HEK293 (cell line): ENCODE data around the gene CTDSP2.

Experiments
- CTCF ChIA-PET: fragments of 350-600 bp; formaldehyde crosslinking; extraction: SDS; loops from one replicate; lab custom pipeline; 2021; ENCODE audit warnings: antibody characterized with exemption; lab: Yijun Ruan, JAX
- POLR2A ChIA-PET: fragments of 300-600 bp; formaldehyde crosslinking; extraction: SDS; loops from one replicate; lab custom pipeline; 2020; ENCODE audit warnings: antibody characterized with exemption, inconsistent platforms; lab: Yijun Ruan, JAX
- H3K27ac ChIP-seq: fragments of 200-500 bp; sonication (Bioruptor generic); 2 replicates; pipeline ENCODE4 v1.5.1; 2014; ENCODE audit warnings: low read depth, low read length, control low read depth, inconsistent platforms; ENCODE audit errors: extremely low read depth
- H3K36me3 ChIP-seq, 2 experiments: fragments of 200-500 bp in 1 of 2; sonication (Bioruptor generic) in 1 of 2; 1 replicate in 1 of 2; 2 replicates in 1 of 2; pipeline ENCODE4 v1.5.1; 2014 to 2017; ENCODE audit warnings: inconsistent platforms in 2 of 2, low read length in 2 of 2; ENCODE audit not compliant: control insufficient read depth in 2 of 2, insufficient read depth in 1 of 2
- H3K4me1 ChIP-seq: fragments of 200-500 bp; sonication (Bioruptor generic); 2 replicates; pipeline ENCODE4 v1.5.1; 2014; ENCODE audit warnings: mild to moderate bottlenecking, low read length, inconsistent platforms; ENCODE audit not compliant: control insufficient read depth, insufficient read depth
- H3K4me3 ChIP-seq: 2 replicates; pipeline ENCODE4 v1.5.1; 2011; ENCODE audit warnings: low read depth, mild to moderate bottlenecking, control low read depth, low read length, moderate library complexity
- H3K9me3 ChIP-seq: fragments of 200-500 bp; sonication (Bioruptor generic); 2 replicates; pipeline ENCODE4 v1.5.1; 2014; ENCODE audit warnings: low read depth, low read length, inconsistent platforms; ENCODE audit not compliant: control insufficient read depth, insufficient read depth
- EGR2 ChIP-seq: fragments of 450-650 bp; formaldehyde crosslinking; IDR thresholded peaks from 2 replicates; pipeline ENCODE4 v1.5.1; 2016; ENCODE audit warnings: low read depth, missing biosample characterization, missing genetic modification characterization
- GLIS2 ChIP-seq: fragments of 450-650 bp; formaldehyde crosslinking; IDR thresholded peaks from 2 replicates; pipeline ENCODE4 v1.5.1; 2016; ENCODE audit warnings: missing biosample characterization, missing genetic modification characterization
- KLF1 ChIP-seq: fragments of 450-650 bp; formaldehyde crosslinking; IDR thresholded peaks from 2 replicates; pipeline ENCODE4 v1.5.1; 2016; ENCODE audit warnings: missing biosample characterization, missing genetic modification characterization
- OSR2 ChIP-seq: fragments of 450-650 bp; formaldehyde crosslinking; IDR thresholded peaks from 2 replicates; pipeline ENCODE4 v1.5.1; 2016; ENCODE audit warnings: missing biosample characterization, missing genetic modification characterization
- SP7 ChIP-seq: fragments of 450-650 bp; formaldehyde crosslinking; IDR thresholded peaks from 2 replicates; pipeline ENCODE4 v1.5.1; 2016; ENCODE audit warnings: missing biosample characterization, missing genetic modification characterization
- WT1 ChIP-seq: fragments of 450-650 bp; formaldehyde crosslinking; IDR thresholded peaks from 2 replicates; pipeline ENCODE4 v1.5.1; 2016; ENCODE audit warnings: missing biosample characterization, missing genetic modification characterization
- ZBTB20 ChIP-seq: fragments of 450-650 bp; formaldehyde crosslinking; IDR thresholded peaks from 2 replicates; pipeline ENCODE4 v1.5.1; 2016; ENCODE audit warnings: missing biosample characterization, missing genetic modification characterization
- ZBTB8A ChIP-seq: fragments of 450-650 bp; formaldehyde crosslinking; IDR thresholded peaks from 2 replicates; pipeline ENCODE4 v1.5.1; 2016; ENCODE audit warnings: missing biosample characterization, missing genetic modification characterization
- ZFHX2 ChIP-seq: fragments of 450-650 bp; formaldehyde crosslinking; conservative IDR thresholded peaks from 2 replicates; pipeline ENCODE4 v1.5.1; 2016; ENCODE audit warnings: missing biosample characterization, missing genetic modification characterization
- ZNF10 ChIP-seq: fragments of 450-650 bp; formaldehyde crosslinking; IDR thresholded peaks from 2 replicates; pipeline ENCODE4 v1.5.1; 2017; ENCODE audit warnings: missing biosample characterization, missing genetic modification characterization
- ZNF132 ChIP-seq: fragments of 450-650 bp; formaldehyde crosslinking; IDR thresholded peaks from 2 replicates; pipeline ENCODE4 v1.5.1; 2017; ENCODE audit warnings: missing biosample characterization, missing genetic modification characterization, borderline replicate concordance
- ZNF311 ChIP-seq: fragments of 450-650 bp; formaldehyde crosslinking; IDR thresholded peaks from 2 replicates; pipeline ENCODE4 v1.5.1; 2017; ENCODE audit warnings: missing biosample characterization, missing genetic modification characterization, borderline replicate concordance
- ZNF335 ChIP-seq: fragments of 450-650 bp; formaldehyde crosslinking; conservative IDR thresholded peaks from 2 replicates; pipeline ENCODE4 v1.5.1; 2016; ENCODE audit warnings: missing biosample characterization, missing genetic modification characterization
- ZNF837 ChIP-seq: fragments of 450-650 bp; formaldehyde crosslinking; IDR thresholded peaks from 2 replicates; pipeline ENCODE4 v1.5.1; 2016; ENCODE audit warnings: missing biosample characterization, missing genetic modification characterization
- TF ChIP-seq, protein P1 (sequence below): fragments of 450-650 bp; formaldehyde crosslinking; IDR thresholded peaks from 2 replicates; pipeline ENCODE4 v1.5.1; 2016; ENCODE audit warnings: missing biosample characterization, missing genetic modification characterization
- TF ChIP-seq, protein P2 (sequence below): fragments of 450-650 bp; IDR thresholded peaks from 2 replicates; pipeline ENCODE4 v1.5.1; 2018; ENCODE audit warnings: missing biosample characterization, mild to moderate bottlenecking, missing genetic modification characterization
- TF ChIP-seq, protein P3 (sequence below): fragments of 450-650 bp; formaldehyde crosslinking; IDR thresholded peaks from 2 replicates; pipeline ENCODE4 v1.5.1; 2017; ENCODE audit warnings: missing biosample characterization, mild to moderate bottlenecking, missing genetic modification characterization, moderate library complexity
- TF ChIP-seq, protein P4 (sequence below): IDR thresholded peaks from 2 replicates; pipeline ENCODE4 v1.6.1; 2011; ENCODE audit warnings: mild to moderate bottlenecking, low read depth, low read length, borderline replicate concordance

Gene CTDSP2

DNA sequence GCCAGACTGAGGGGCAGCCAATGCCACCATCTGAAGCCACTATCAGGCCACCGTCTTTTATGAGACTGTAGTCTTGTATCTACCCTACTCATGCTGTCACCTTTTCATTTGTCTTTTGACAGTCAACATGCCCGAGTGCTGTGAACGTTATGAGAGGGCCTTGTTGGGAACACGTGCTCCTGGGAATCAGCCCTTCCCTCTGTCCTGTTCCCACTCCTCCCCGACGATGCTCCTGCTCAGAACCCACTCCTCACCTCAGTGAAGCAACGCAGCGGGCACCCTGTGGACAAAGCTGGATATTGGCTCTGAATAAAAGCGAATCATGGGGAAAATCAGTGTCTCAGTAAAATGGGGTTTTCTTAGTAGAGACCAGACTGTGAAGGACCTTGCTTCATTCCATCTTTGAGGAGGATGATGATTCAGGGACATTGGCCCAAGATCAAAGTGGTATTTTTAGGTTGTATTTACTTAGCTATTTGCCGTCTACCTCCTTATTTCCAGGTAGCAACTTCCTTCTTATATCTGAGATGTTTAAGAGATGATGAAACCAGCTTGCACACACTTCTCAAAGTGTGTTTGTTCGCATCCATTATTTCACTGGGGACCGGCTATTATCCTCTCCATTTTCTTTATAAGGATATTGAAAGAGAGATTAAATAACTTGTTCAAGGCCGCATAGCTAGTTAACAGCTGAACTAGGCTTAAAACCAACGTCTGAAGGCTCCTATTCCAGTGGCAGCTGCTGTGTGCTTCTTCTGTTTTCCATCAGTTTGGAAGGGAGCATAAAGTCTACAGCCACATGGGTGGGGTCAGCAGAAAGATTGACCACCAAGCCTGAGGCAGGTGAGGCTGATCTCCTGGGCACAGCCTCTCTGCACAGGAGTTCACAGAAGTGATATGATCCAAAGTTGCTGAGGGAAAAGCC lies 43.9 kb upstream of the CTDSP2 start:
- Histone ChIP-seq H3K27ac (no peak overlapping the region), H3K9me3 (no peaks in the 10 kb centered on the region), H3K4me1 (peaks cover 19% of the 10 kb centered on the region), H3K36me3 (no peaks in the 10 kb centered on the region), H3K4me3 (no peak overlapping the region)
- TF ChIP-seq ZNF132 (tag by site-specific recombination) (no peak), OSR2 (tag by site-specific recombination) (0 out of 2 replicates have a peak, but pooled peaks have one; percentile 9)
- CTCF ChIA-PET = interaction anchor here (1.4 to 3.9 kb wide), 3 partner anchors 12 to 46 kb away, joined by 4 to 18 read pairs (median 7); no protein-coding TSS in a partner anchor
- POLR2A ChIA-PET = no interaction called here

DNA sequence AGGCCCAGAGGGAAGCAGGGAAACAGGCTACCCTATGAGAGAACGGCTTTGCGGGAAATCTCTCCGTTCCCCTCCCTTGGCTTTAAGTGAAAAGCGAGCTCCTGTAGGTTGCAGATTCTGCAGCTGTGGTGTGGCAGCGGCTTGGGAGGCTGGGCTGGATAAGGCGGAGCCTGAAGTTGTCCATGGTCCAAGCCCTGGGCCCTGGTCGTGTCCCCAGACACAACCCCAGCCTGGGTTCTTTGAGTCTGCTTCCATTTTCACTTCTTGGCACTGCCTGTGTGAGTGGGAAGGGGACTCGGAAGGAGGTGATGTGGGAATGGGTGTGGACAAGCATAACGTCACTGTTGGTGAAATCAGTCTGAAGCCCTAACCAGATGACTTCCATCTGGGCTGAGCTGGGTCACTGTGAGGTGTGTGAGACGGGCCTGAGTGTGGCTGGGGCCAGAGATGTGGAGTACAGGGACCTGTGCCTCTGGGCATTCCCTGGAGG lies 43.0 kb upstream of the CTDSP2 start:
- H3K4me3 ChIP-seq = no peak overlapping the region
- H3K27ac ChIP-seq = no peak overlapping the region
- no peaks in the 10 kb centered on the region for H3K36me3 ChIP-seq
- POLR2A ChIA-PET = interaction anchor here (1.4 kb wide), 1 partner anchor 25 kb away, joined by 6 read pairs; no protein-coding TSS in a partner anchor
- H3K9me3 ChIP-seq = no peaks in the 10 kb centered on the region
- TF ChIP-seq ZNF837 (tag by site-specific recombination) (no peak), ZNF10 (tag by site-specific recombination) (no peak), ZFHX2 (tag by site-specific recombination) (peak; percentile 32; the same call in 1 of the 2 replicates)
- TF ChIP-seq, protein P1, sequence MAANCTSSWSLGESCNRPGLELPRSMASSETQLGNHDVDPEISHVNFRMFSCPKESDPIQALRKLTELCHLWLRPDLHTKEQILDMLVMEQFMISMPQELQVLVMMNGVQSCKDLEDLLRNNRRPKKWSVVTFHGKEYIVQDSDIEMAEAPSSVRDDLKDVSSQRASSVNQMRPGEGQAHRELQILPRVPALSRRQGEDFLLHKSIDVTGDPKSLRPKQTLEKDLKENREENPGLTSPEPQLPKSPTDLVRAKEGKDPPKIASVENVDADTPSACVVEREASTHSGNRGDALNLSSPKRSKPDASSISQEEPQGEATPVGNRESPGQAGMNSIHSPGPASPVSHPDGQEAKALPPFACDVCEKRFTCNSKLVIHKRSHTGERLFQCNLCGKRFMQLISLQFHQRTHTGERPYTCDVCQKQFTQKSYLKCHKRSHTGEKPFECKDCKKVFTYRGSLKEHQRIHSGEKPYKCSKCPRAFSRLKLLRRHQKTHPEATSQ (tag by site-specific recombination) = no peak
- TF ChIP-seq, protein P2, sequence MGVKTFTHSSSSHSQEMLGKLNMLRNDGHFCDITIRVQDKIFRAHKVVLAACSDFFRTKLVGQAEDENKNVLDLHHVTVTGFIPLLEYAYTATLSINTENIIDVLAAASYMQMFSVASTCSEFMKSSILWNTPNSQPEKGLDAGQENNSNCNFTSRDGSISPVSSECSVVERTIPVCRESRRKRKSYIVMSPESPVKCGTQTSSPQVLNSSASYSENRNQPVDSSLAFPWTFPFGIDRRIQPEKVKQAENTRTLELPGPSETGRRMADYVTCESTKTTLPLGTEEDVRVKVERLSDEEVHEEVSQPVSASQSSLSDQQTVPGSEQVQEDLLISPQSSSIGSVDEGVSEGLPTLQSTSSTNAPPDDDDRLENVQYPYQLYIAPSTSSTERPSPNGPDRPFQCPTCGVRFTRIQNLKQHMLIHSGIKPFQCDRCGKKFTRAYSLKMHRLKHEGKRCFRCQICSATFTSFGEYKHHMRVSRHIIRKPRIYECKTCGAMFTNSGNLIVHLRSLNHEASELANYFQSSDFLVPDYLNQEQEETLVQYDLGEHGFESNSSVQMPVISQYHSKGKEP (tag by site-specific recombination) = peak; percentile 87
- TF ChIP-seq, protein P3, sequence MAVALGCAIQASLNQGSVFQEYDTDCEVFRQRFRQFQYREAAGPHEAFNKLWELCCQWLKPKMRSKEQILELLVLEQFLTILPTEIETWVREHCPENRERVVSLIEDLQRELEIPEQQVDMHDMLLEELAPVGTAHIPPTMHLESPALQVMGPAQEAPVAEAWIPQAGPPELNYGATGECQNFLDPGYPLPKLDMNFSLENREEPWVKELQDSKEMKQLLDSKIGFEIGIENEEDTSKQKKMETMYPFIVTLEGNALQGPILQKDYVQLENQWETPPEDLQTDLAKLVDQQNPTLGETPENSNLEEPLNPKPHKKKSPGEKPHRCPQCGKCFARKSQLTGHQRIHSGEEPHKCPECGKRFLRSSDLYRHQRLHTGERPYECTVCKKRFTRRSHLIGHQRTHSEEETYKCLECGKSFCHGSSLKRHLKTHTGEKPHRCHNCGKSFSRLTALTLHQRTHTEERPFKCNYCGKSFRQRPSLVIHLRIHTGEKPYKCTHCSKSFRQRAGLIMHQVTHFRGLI (tag by site-specific recombination) = peak; percentile 61; the same call in 1 of the 2 replicates
- TF ChIP-seq, all 188 proteins: peak for 3
- H3K4me1 ChIP-seq = peaks cover 17% of the 10 kb centered on the region
- CTCF ChIA-PET = interaction anchor here (1.4 to 3.9 kb wide), 3 partner anchors 13 to 45 kb away, joined by 4 to 18 read pairs (median 7); no protein-coding TSS in a partner anchor

DNA sequence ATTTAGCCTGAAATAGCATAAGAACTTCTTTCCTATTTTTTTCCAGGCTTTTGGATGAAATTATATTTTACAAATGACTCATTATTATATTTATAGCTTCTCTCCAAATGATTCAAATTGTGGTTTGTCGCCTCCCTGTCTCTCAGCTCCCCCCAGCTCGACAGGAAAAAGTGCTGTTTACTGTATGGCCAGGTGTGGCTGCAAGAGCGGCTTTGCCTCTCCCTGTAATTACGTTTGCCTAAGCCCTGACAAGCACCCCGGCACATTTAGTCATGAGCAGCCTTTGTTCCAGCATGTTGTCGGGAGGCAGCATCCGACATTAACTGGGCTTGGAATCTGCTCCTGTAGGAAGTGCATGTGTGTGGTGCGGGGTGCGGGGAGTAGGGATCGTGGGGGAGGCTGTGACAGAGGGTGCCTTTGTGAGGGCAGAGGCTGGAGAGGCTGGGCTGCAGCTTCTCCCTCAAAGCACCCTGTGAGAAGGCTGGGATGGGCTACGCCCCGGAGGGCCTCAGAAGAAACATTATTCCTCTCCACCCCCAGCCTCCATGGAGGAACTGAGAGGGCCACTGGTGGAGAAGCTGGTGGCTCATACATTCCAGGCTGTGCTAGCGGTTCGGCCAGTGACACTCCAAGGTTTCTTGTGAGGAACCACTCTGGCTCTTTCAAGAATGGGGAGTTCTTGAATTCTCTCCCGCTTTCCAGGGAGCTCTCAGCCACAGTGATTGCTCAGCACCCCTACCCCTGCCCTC lies 42.1 kb upstream of the CTDSP2 start:
- H3K9me3 ChIP-seq = no peaks in the 10 kb centered on the region
- CTCF ChIA-PET = interaction anchor here (1.2 to 3.9 kb wide), 2 partner anchors 16 to 44 kb away, joined by 3 to 18 read pairs; no protein-coding TSS in a partner anchor
- H3K36me3 ChIP-seq = no peaks in the 10 kb centered on the region
- peaks cover 9% of the 10 kb centered on the region for H3K4me1 ChIP-seq
- H3K27ac ChIP-seq = no peak overlapping the region
- POLR2A ChIA-PET = interaction anchor here (0.5 to 1.8 kb wide), 6 partner anchors 8 to 618 kb away, joined by 3 to 12 read pairs (median 4); partner anchors contain the start of gene CTDSP2
- no peak overlapping the region for H3K4me3 ChIP-seq
- TF ChIP-seq ZBTB8A (tag by site-specific recombination) = peak; percentile 71
- TF ChIP-seq ZNF335 (tag by site-specific recombination) = peak; percentile 69
- TF ChIP-seq, protein P4, sequence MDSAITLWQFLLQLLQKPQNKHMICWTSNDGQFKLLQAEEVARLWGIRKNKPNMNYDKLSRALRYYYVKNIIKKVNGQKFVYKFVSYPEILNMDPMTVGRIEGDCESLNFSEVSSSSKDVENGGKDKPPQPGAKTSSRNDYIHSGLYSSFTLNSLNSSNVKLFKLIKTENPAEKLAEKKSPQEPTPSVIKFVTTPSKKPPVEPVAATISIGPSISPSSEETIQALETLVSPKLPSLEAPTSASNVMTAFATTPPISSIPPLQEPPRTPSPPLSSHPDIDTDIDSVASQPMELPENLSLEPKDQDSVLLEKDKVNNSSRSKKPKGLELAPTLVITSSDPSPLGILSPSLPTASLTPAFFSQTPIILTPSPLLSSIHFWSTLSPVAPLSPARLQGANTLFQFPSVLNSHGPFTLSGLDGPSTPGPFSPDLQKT = no peak
- TF ChIP-seq SP7 = peak; percentile 90
- 0 out of 2 replicates have a peak, but pooled peaks have one; percentile 21 for TF ChIP-seq GLIS2
- no peak for TF ChIP-seq WT1 (tag by site-specific recombination)
- TF ChIP-seq ZBTB20 = peak; percentile 78
- no peak for TF ChIP-seq ZNF311 (tag by site-specific recombination)
- 0 out of 2 replicates have a peak, but pooled peaks have one; percentile 36 for TF ChIP-seq EGR2 (tag by site-specific recombination)
- TF ChIP-seq KLF1 = peak; percentile 64; the same call in 1 of the 2 replicates
- TF ChIP-seq ZFHX2 (tag by site-specific recombination) = peak; percentile 64
